Endothelial cell of umbilical vein (primary cell): Measurements from ENCODE around the gene LRRK2. TPM values are rescaled to one million over a fixed set of nuclear protein-coding genes. Genes with fewer than 3 reads are reported as not detected.

Experiments used
- BruUV-seq: library from RNA; stranded (reverse); fragments of 400-500 nt; replicated peaks from 2 replicates; lab custom pipeline; 2021; lab: Mats Ljungman, UMichigan
- CTCF ChIA-PET: fragments of 300-600, 350-600 bp; sonication (Branson Sonifier 250); formaldehyde crosslinking; loops from one replicate; lab custom pipeline; 2021; ENCODE audit warnings: antibody characterized with exemption, inconsistent platforms; lab: Charles Lee
- POLR2A ChIA-PET: fragments of 300-600, 350-600 bp; sonication (Branson Sonifier 250); formaldehyde crosslinking; loops from one replicate; lab custom pipeline; 2021; ENCODE audit warnings: antibody characterized with exemption, inconsistent platforms; lab: Charles Lee
- DNase-seq: peaks from one replicate; pipeline ENCODE4 v3.0.0-alpha.2; 2011; ENCODE audit warnings: low read depth, low spot score
- FAIRE-seq: peaks from 2 replicates; lab custom pipeline; 2011; peaks lifted over from hg19 to GRCh38; lab: Jason Lieb, UNC
- H2AFZ ChIP-seq: 2 replicates; pipeline ENCODE4 v1.6.0; 2012; ENCODE audit warnings: low read depth, low read length, control low read depth, inconsistent platforms
- H3K27ac ChIP-seq: 2 replicates; pipeline ENCODE4 v1.5.1; 2011; ENCODE audit warnings: low read depth, mild to moderate bottlenecking, control low read depth, low read length, moderate library complexity; ENCODE audit not compliant: insufficient read depth
- H3K27me3 ChIP-seq, 2 experiments: 2 replicates each; pipeline versions ENCODE4 v1.6.0 to v1.6.1; 2011; ENCODE audit warnings: low read length in 2 of 2, mixed read lengths in 1 of 2; ENCODE audit not compliant: control insufficient read depth in 2 of 2, insufficient read depth in 2 of 2
- H3K36me3 ChIP-seq, 2 experiments: 2 replicates in 1 of 2; 3 replicates in 1 of 2; pipeline ENCODE4 v1.5.1; 2011; ENCODE audit warnings: low read length in 2 of 2, mild to moderate bottlenecking in 1 of 2, moderate library complexity in 1 of 2; ENCODE audit not compliant: control insufficient read depth in 2 of 2, insufficient read depth in 2 of 2; ENCODE audit errors: extremely low read depth in 1 of 2
- H3K4me1 ChIP-seq: 3 replicates; pipeline ENCODE4 v1.5.1; 2011; ENCODE audit warnings: mild to moderate bottlenecking, low read length; ENCODE audit not compliant: control insufficient read depth, insufficient read depth; ENCODE audit errors: extremely low read depth
- H3K4me2 ChIP-seq: 2 replicates; pipeline ENCODE4 v1.6.1; 2011; ENCODE audit warnings: low read length, control low read depth, mixed read lengths; ENCODE audit not compliant: insufficient read depth
- H3K4me3 ChIP-seq, 3 experiments: fragments of 200-600 bp in 1 of 3; sonication (generic), shearing (Covaris generic) in 1 of 3; replicated peaks in 1 of 3; 2 replicates each; pipeline ENCODE4 v1.5.1; 2011 to 2016; ENCODE audit warnings: control low read depth in 3 of 3, low read length in 3 of 3, mild to moderate bottlenecking in 2 of 3, inconsistent platforms in 1 of 3, low read depth in 1 of 3, moderate library complexity in 1 of 3; ENCODE audit not compliant: insufficient read depth in 1 of 3
- H3K79me2 ChIP-seq: 2 replicates; pipeline ENCODE4 v1.6.0; 2012; ENCODE audit warnings: low read length, inconsistent platforms; ENCODE audit not compliant: control insufficient read depth, insufficient read depth
- H3K9ac ChIP-seq: replicated peaks from 2 replicates; pipeline ENCODE3; 2011; ENCODE audit warnings: low read length, control low read depth; ENCODE audit not compliant: insufficient read depth; ENCODE audit errors: extremely low read depth
- H3K9me1 ChIP-seq: replicated peaks from 3 replicates; pipeline ENCODE4 v1.6.0; 2011; ENCODE audit warnings: mild to moderate bottlenecking, low read length; ENCODE audit not compliant: control insufficient read depth, insufficient read depth; ENCODE audit errors: extremely low read depth
- H3K9me3 ChIP-seq: replicated peaks from 2 replicates; pipeline ENCODE4 v1.5.1; 2012; ENCODE audit warnings: low read length, inconsistent platforms; ENCODE audit not compliant: control insufficient read depth, insufficient read depth
- H4K20me1 ChIP-seq: replicated peaks from 2 replicates; pipeline ENCODE3; 2011; ENCODE audit warnings: mild to moderate bottlenecking, low read length; ENCODE audit not compliant: control insufficient read depth, insufficient read depth; ENCODE audit errors: extremely low read depth
- EZH2 ChIP-seq: IDR thresholded peaks from 2 replicates; pipeline ENCODE4 v1.6.1; 2012; ENCODE audit warnings: borderline replicate concordance, low read depth, mild to moderate bottlenecking, moderate library complexity, low read length, inconsistent platforms; ENCODE audit not compliant: severe bottlenecking
- FOS ChIP-seq: IDR thresholded peaks from 2 replicates; pipeline ENCODE4 v1.6.1; 2011; ENCODE audit warnings: mild to moderate bottlenecking, low read length, moderate library complexity, borderline replicate concordance; ENCODE audit not compliant: insufficient read depth
- GATA2 ChIP-seq: IDR thresholded peaks from 2 replicates; pipeline ENCODE4 v1.7.0; 2011; ENCODE audit warnings: low read depth, mild to moderate bottlenecking, moderate library complexity, mixed read lengths, low read length; ENCODE audit not compliant: insufficient read length, insufficient read depth
- JUN ChIP-seq: IDR thresholded peaks from 2 replicates; pipeline ENCODE4 v1.6.1; 2011; ENCODE audit warnings: borderline replicate concordance, low read depth; ENCODE audit not compliant: insufficient read length, insufficient read depth
- MAX ChIP-seq: IDR thresholded peaks from 2 replicates; pipeline ENCODE4 v1.6.1; 2011; ENCODE audit not compliant: insufficient read depth, insufficient read length
- MYC ChIP-seq: IDR thresholded peaks from one replicate; pipeline ENCODE4 v1.6.1; 2011; ENCODE audit warnings: mild to moderate bottlenecking, low read depth, low read length
- POLR2A ChIP-seq: IDR thresholded peaks from 2 replicates; pipeline ENCODE4 v1.6.1; 2012; ENCODE audit warnings: low read depth, mild to moderate bottlenecking, control low read depth, low read length
- POLR2AphosphoS5 ChIP-seq: IDR thresholded peaks from 2 replicates; pipeline ENCODE4 v1.6.1; 2012; ENCODE audit warnings: low read depth, mild to moderate bottlenecking, control low read depth, low read length, moderate library complexity; ENCODE audit not compliant: insufficient read depth
- dilution Hi-C: fragments of 300-500 bp; cut with MboI; formaldehyde crosslinking; loops from one replicate; pipeline ENCODE4 v1.15.0; 2019; ENCODE audit warnings: low sequenced_read_pairs; ENCODE audit not compliant: extremely low pct_ligation_motif_present
- intact Hi-C: fragments of 100-400 bp; cut with micrococcal nuclease; formaldehyde crosslinking; loops from one replicate; pipeline ENCODE4 v1.10.0; 2022
- polyA plus RNA-seq, 4 experiments: library from polyadenylated mRNA; depleted of rRNA in 3 of 4; stranded (reverse) in 3 of 4; unstranded in 1 of 4; fragments of >200 nt; gene quantifications; 2 replicates each; pipeline versions ENCODE4 v1.2.1 to v1.2.3, GENCODE V29; 2011 to 2012; ENCODE audit warnings: missing spikeins in 1 of 4
- total RNA-seq: library from RNA; stranded (reverse); gene quantifications from 2 replicates; pipeline ENCODE4 v1.2.3, GENCODE V29; 2021
- TF ChIP-seq, protein P1 (sequence below), 2 donors: IDR thresholded peaks; 1 replicate in 1 of 2; 2 replicates in 1 of 2; pipeline ENCODE4 v1.5.1; 2011; ENCODE audit warnings: low read length in 2 of 2, mild to moderate bottlenecking in 2 of 2, moderate library complexity in 2 of 2, control low read depth in 1 of 2, inconsistent platforms in 1 of 2, low read depth in 1 of 2; ENCODE audit not compliant: insufficient read depth in 1 of 2; ENCODE audit errors: extremely low read depth in 1 of 2

LRRK2 gene
- total and polyA plus RNA-seq, 2 donors (not counting 3 experiments of a cell fraction or from before 2014, with no cell fraction given) = 0.26 to 2.2 TPM

DNA sequence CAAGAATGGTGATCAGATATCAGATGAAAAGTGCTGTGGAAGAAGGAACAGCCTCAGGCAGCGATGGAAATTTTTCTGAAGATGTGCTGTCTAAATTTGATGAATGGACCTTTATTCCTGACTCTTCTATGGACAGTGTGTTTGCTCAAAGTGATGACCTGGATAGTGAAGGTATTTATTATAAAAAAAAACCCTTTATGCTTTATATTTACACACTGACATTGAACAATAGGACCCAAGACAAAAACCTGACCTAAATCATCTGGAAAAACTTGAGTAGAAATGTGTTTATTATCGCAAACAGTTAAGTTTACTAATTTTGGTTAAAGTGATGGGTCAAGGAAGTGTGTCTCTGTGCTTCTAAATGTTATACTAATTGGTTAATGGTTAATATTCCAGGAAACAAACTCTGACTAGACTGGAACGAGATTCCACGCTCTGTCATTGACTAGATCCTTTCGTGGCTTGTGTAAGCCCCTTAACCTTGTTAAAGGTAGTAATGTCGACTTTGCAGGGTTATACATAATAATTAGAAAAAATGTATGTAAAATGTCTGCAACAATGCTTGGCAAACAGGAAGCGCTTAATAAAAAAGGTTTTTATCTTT lies 62.7 kb downstream of the LRRK2 start:
- H2AFZ ChIP-seq = no peak overlapping the region
- no peak overlapping the region for H3K4me3 ChIP-seq
- H4K20me1 ChIP-seq = no peaks in the 10 kb centered on the region
- no peak for DNase-seq
- H3K9ac ChIP-seq = no peak overlapping the region
- no peak for FAIRE-seq
- H3K27ac ChIP-seq = no peak overlapping the region
- H3K27me3 ChIP-seq = no peaks in the 10 kb centered on the region
- BruUV-seq = no TSS peak
- TF ChIP-seq POLR2A (no peak), FOS (no peak), GATA2 (no peak), MYC (no peak), JUN (no peak), MAX (no peak), EZH2 (no peak), POLR2AphosphoS5 (no peak)
- TF ChIP-seq, protein P1, sequence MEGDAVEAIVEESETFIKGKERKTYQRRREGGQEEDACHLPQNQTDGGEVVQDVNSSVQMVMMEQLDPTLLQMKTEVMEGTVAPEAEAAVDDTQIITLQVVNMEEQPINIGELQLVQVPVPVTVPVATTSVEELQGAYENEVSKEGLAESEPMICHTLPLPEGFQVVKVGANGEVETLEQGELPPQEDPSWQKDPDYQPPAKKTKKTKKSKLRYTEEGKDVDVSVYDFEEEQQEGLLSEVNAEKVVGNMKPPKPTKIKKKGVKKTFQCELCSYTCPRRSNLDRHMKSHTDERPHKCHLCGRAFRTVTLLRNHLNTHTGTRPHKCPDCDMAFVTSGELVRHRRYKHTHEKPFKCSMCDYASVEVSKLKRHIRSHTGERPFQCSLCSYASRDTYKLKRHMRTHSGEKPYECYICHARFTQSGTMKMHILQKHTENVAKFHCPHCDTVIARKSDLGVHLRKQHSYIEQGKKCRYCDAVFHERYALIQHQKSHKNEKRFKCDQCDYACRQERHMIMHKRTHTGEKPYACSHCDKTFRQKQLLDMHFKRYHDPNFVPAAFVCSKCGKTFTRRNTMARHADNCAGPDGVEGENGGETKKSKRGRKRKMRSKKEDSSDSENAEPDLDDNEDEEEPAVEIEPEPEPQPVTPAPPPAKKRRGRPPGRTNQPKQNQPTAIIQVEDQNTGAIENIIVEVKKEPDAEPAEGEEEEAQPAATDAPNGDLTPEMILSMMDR (IDR thresholded peaks at IDR 0.05; ENCODE audit: extremely low read depth in 1 of 2, insufficient read depth in 1 of 2, low read depth in 1 of 2, low read length in 2 of 2) = no peak
- no peaks in the 10 kb centered on the region for H3K9me3 ChIP-seq
- no peaks in the 10 kb centered on the region for H3K4me1 ChIP-seq
- H3K4me2 ChIP-seq = no peak overlapping the region
- POLR2A ChIA-PET = no interaction called here
- dilution Hi-C loops = no loop called here
- H3K36me3 ChIP-seq = no peaks in the 10 kb centered on the region
- CTCF ChIA-PET = no interaction called here
- intact Hi-C loops = no loop called here
- no peaks in the 10 kb centered on the region for H3K9me1 ChIP-seq
- H3K79me2 ChIP-seq = no peaks in the 10 kb centered on the region
